Glomerular visceral epithelial cell (primary cell): ENCODE data around the gene TBC1D10A.

Source experiments
- DNase-seq: peaks from one replicate; pipeline ENCODE4 v3.0.0-alpha.2; 2016; ENCODE audit errors: extremely low spot score

TBC1D10A gene

GRCh38 chr22:30326706-30327362, at the start of gene TBC1D10A:
Gene TBC1D10A (minus strand): TSS chr22:30326941. CDS start chr22:30326881, 60 bp downstream.
- DNase-seq, result peak; percentile 94

GRCh38 chr22:30375312-30375849, 48.6 kb upstream of the TBC1D10A start:
- no peak for DNase-seq

- DNase-seq, result no peak
Measured at GRCh38 chr22:30373331-30374325, 46.9 kb upstream of the TBC1D10A start.

GRCh38 chr22:30372915-30373314, 46.2 kb upstream of the TBC1D10A start:
- DNase-seq, result no peak

GRCh38 chr22:30371981-30372380, 45.2 kb upstream of the TBC1D10A start:
- no peak for DNase-seq

- DNase-seq, result no peak
Measured at GRCh38 chr22:30371321-30371720, 44.6 kb upstream of the TBC1D10A start.

GRCh38 chr22:30370641-30371230, 44.0 kb upstream of the TBC1D10A start:
- peak; percentile 15 for DNase-seq

- DNase-seq, result no peak
Measured at GRCh38 chr22:30368420-30368819, 41.7 kb upstream of the TBC1D10A start.

GRCh38 chr22:30365891-30366290, 39.1 kb upstream of the TBC1D10A start:
- DNase-seq, result no peak

GRCh38 chr22:30362651-30363281, 36.0 kb upstream of the TBC1D10A start:
- DNase-seq, result no peak

- no peak for DNase-seq
Measured at GRCh38 chr22:30361916-30362650, 35.3 kb upstream of the TBC1D10A start.

- DNase-seq, result no peak
Measured at GRCh38 chr22:30358541-30358940, 31.8 kb upstream of the TBC1D10A start.

- DNase-seq, result no peak
Measured at GRCh38 chr22:30357650-30358215, 31.0 kb upstream of the TBC1D10A start.

GRCh38 chr22:30357236-30357570, 30.5 kb upstream of the TBC1D10A start:
- no peak for DNase-seq

GRCh38 chr22:30356449-30357235, 29.9 kb upstream of the TBC1D10A start, which contains the start of the genes CCDC157 and SF3A1:
Gene CCDC157 (plus strand): TSS chr22:30357007. CDS start chr22:30366001, 8,994 bp downstream.
Gene SF3A1 (minus strand): TSS chr22:30356894. CDS start chr22:30356792, 102 bp downstream.
- peak; percentile 80 for DNase-seq

- DNase-seq, result no peak
Measured at GRCh38 chr22:30354644-30355043, 27.9 kb upstream of the TBC1D10A start.

- DNase-seq, result no peak
Measured at GRCh38 chr22:30351226-30351625, 24.5 kb upstream of the TBC1D10A start.

- no peak for DNase-seq
Measured at GRCh38 chr22:30348809-30349208, 22.1 kb upstream of the TBC1D10A start.

GRCh38 chr22:30348404-30348803, 21.7 kb upstream of the TBC1D10A start:
- no peak for DNase-seq
